A549 treated with AZD2906 at 1 μM for 4 hours (cell line): Measurements from ENCODE around the gene PRRT4. TPM values are rescaled to one million over a fixed set of nuclear protein-coding genes. Genes with fewer than 3 reads are reported as not detected.

Source experiments
- total RNA-seq: library from RNA; stranded (reverse); fragments of 200-300 nt; extraction: Qiagen RNA extraction; gene quantifications from 5 replicates; pipeline ENCODE4 v1.2.3, GENCODE V29; 2022

PRRT4 gene
- 0.20 to 0.54 TPM (median 0.25 TPM) in 5 replicates for total RNA-seq

DNA sequence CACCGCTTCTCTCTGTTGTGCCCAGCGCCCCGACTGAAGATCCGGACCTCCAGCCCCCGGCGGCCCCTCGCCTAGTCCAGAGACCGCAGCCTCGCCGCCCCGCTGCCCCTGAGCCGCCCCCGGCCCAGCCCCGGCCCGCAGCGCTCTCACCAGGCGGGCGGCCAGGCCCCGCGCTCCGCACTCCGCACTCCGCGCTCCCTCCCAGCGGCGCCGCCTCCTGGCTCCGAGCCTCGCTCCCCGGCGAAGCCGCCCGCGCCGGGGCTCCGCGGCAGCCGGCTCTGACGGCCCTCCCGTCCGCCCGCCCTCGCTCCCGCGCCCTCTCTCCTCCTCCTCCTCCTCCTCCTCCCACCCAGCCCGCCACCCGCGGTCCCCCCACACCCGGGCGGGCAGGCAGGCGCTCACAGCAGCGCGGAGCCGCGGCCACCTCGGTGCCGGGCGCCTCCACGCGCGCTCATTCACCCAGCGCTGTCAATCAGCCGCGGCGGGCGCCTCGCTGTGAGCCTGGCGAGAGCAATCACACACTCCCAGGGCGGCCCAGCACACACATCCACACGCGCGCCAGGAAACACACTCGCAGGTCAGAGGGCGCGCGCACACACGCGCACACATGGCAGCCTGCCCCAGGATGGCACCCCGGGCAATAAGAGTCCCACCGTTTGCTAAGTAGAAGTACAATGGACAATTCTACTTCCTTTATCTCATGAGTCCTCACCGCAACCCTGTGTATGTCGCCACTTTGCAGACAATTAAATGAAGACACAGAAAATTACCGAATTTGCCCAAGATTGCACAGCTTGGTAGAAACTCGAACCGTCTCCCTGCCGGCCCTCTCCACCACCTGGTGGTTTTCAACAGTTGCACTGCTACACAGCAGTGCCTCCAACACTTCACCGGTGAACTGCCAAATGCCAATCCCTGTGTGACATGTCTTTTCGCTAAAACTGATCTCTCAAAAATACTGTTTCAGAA lies at the start of gene PRRT4:
PRRT4 (minus strand) TSS at position 280 of the 969 bp plus-strand sequence.

DNA sequence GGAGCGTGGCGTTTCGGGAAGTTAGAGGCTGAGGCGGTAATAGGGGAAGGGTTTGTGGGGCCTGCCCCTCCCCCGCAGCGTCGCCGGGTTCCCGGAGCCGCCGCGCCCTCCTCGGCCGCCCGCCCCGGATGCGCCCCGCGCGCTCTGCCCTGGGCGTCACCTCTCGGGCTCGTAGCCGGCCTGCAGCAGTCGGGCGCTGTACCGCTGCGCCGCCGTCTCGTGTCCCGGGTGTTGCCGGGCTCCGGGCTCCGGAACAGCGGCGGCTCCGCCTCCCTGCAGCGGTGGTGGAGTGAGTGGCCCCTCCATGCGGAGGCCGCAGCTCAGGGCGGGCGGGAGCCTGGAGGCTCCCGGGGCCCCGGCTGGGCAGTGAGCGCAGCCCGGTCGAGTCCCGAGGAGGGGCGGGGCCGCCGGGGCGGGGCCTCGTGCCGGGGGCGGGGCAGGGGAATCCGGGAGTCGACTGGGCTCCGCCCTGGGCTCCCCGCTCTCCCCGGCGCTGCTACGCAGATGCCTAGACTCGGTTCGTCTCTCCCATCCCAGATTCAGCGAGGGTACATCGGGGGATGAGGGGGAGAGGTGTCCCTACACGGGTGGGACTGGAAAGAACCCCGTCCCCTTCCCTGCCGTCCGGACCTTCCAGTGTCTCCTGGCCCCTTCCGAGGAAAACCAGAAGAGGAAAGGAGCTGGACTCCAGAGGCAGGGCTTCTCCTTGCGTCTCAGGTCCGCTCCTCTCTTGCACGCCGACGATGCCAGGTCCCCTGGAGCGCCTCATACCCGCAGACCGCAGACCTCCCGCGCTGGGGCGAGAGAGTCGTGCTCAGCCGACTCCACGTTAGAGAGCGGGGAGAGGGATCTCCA lies 48.3 kb upstream of the PRRT4 start, which contains the start of gene IMPDH1:
IMPDH1 (minus strand) TSS at position 387 of the 855 bp plus-strand sequence; CDS start at position 306, 81 bp downstream.

DNA sequence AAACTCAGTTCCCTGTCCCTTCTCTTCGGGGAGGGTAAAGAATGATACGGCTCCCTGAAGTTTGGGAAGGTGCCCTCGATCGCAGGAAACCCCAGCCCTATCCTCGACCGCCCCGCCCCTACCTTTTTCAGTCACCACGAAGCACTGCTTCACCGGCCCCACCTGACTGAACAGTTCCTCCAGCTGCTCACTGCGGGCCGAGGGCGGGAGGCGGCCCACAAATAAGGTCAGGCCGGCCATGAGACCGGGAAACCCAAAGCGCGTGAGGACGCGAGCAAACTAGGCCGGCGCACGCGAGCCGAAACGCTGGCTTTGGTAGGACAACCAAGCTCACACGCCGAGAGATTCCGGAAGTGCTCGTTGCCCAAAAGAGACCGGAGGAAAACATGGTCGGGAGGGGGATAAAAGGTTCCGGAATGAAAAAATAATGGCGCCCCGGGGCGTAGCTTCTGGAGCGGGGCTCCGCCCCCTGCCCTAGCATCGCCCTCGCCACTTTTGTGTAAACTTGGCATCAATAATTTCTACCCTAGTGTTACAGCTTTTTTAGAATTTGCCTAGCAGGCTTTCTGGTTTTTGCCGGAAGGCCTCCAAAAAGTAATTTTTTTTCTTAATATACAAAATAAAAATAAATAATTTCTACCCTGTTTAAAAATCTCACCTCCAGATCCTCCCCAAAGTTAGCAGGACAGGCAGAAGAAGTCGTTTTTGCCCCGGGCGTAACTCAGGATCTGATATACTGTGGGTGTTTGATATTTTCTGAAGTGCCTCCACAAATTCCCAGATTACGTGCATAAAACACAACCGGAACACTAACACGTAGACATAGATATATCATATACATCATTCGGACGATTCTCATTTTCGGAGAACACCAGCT lies 17.7 kb downstream of the PRRT4 start, which contains the start of gene RBM28:
RBM28 (minus strand) TSS at position 355 of the 877 bp plus-strand sequence; CDS start at position 240, 115 bp downstream.

Other genes with a start within 250 kb of the PRRT4 start
- not detected in 5 replicates for gene LEP, start 120.4 kb downstream of the PRRT4 start, total RNA-seq
- gene RBM28, start 17.8 kb downstream of the PRRT4 start, total RNA-seq: 49.7 to 66.8 TPM (median 51.3 TPM) in 5 replicates
- gene IMPDH1, start 48.3 kb upstream of the PRRT4 start, total RNA-seq: 122 to 163 TPM (median 150 TPM) in 5 replicates
- gene HILPDA, start 94.2 kb upstream of the PRRT4 start, total RNA-seq: 20.8 to 25.2 TPM (median 23.0 TPM) in 5 replicates
- 20.5 to 25.3 TPM (median 22.7 TPM) in 5 replicates for gene METTL2B, start 115.1 kb upstream of the PRRT4 start, total RNA-seq